ENCODE measurements around the gene WRAP73.

The WRAP73 gene

GRCh38 chr1:3669421-3669821 lies 19.5 kb upstream of the WRAP73 start:
- DNase-seq, result no peak
- Histone ChIP-seq H3K4ac (ENCODE audit: low read depth in 1 of 2, low read length in 2 of 2) (no peak overlapping the region), H4K8ac (ENCODE audit: low read length) (no peak overlapping the region), H3K4me1 (ENCODE audit: control insufficient read depth, insufficient read depth, low read depth, low read length) (peaks cover 35% of the 10 kb centered on the region), H3K9ac (ENCODE audit: low read length) (no peak overlapping the region), H2BK5ac (ENCODE audit: low read depth, low read length, poor library complexity, severe bottlenecking) (no peak overlapping the region), H3K14ac (ENCODE audit: low read length in 2 of 2) (no peak overlapping the region), H3K27ac (ENCODE audit: low read length, poor library complexity, severe bottlenecking) (no peak overlapping the region), H3K27me3 (ENCODE audit: control insufficient read depth in 1 of 2, insufficient read depth in 1 of 2, low read length in 2 of 2) (peaks cover 32 to 66% of the 10 kb centered on the region in 2 experiments), H2BK12ac (ENCODE audit: low read length in 2 of 2) (no peak overlapping the region), H2BK120ac (ENCODE audit: low read depth, low read length) (no peak overlapping the region), H3K79me1 (replicated peaks; ENCODE audit: low read length, poor library complexity, severe bottlenecking) (no peaks in the 10 kb centered on the region), H3K18ac (ENCODE audit: low read depth in 1 of 2, low read length in 2 of 2) (no peak overlapping the region), H3K4me2 (ENCODE audit: low read length, poor library complexity, severe bottlenecking) (no peak overlapping the region), H4K91ac (ENCODE audit: low read length) (no peak overlapping the region), H3K23ac (ENCODE audit: low read length in 2 of 2) (no peak overlapping the region), H2AFZ (ENCODE audit: low read depth, low read length) (no peak overlapping the region), H3K9me3 (ENCODE audit: control insufficient read depth, low read length) (no peaks in the 10 kb centered on the region), H3K36me3 (ENCODE audit: control insufficient read depth in 1 of 2, insufficient read depth in 2 of 2, low read depth in 1 of 2, low read length in 2 of 2) (no peaks in the 10 kb centered on the region), H2BK15ac (ENCODE audit: low read depth, poor library complexity, severe bottlenecking) (no peak overlapping the region), H3K4me3 (ENCODE audit: insufficient read depth in 1 of 2, low read depth in 1 of 2, low read length in 2 of 2) (no peak overlapping the region), H2AK5ac (ENCODE audit: low read length, severe bottlenecking) (no peak overlapping the region)
- WGBS, result 89% methylated on average over 14 of the region's 14 CpGs

DNA sequence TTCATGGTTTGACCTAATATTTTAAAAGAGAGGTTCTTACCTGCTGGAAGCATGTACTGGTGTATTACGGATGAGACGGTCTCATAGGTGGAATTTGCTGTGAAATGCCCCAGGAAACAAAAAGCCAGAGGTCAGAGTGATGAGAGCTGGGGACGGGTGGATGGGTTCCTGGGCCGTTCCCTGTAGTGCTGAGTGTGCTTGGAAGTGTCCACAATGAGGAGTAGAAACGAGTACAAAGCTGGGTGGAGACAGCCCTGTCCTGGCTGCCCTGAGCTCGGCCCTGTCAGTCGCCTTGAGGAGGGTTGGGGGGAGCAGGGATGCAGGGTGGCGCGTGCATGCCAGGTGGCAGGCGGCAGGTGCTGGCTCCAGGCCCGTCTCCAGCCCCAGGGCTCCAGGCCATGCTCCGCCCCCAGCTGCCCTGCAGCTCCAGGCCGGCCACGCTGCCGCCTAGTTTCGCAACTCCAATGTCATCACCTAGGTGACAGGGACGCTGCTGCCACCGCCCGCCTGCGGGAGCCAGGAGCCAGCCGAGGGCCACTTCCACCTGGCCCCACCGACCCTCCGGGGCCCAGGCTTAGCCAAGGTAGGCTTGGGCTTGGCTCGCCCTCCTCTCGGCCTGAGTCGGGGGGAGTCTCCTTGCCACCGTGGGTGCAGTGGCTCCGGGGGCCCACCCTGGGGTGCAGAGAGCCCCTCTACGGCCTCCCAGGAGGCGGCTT lies 18.8 kb upstream of the WRAP73 start:
- Histone ChIP-seq H2BK12ac (ENCODE audit: low read length in 2 of 2) (no peak overlapping the region), H3K27ac (ENCODE audit: low read length, poor library complexity, severe bottlenecking) (no peak overlapping the region)

DNA sequence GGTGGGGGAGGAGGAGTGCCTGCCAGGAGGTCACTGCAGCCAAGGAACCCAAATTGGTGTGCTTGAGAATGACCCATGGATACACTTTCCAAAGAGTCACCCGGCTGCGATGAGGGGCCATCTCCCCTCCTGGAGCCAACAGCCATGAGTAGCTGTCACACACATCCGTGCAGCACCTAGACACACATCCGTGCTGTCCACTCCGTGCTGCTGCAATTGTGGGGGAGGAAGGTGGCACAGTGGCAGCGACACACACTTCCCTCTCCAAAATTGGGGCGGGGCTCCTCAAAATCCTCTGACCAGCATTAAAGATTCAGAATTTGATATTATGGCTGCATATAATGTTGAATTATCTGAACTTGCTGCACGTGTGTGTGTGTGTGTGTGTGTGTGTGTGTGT lies 18.2 kb upstream of the WRAP73 start:
- no peaks in the 10 kb centered on the region for H3K9me3 ChIP-seq (ENCODE audit: control insufficient read depth, low read length)
- no peak overlapping the region for H3K23ac ChIP-seq (ENCODE audit: low read length in 2 of 2)
- no peak overlapping the region for H4K91ac ChIP-seq (ENCODE audit: low read length)
- peaks cover 27 to 62% of the 10 kb centered on the region in 2 experiments for H3K27me3 ChIP-seq (ENCODE audit: control insufficient read depth in 1 of 2, insufficient read depth in 1 of 2, low read length in 2 of 2)
- no peak overlapping the region for H2BK120ac ChIP-seq (ENCODE audit: low read depth, low read length)
- no peak overlapping the region for H3K9ac ChIP-seq (ENCODE audit: low read length)
- no peaks in the 10 kb centered on the region for H3K36me3 ChIP-seq (ENCODE audit: control insufficient read depth in 1 of 2, insufficient read depth in 2 of 2, low read depth in 1 of 2, low read length in 2 of 2)
- no peak overlapping the region for H2AK5ac ChIP-seq (ENCODE audit: low read length, severe bottlenecking)
- H3K4ac ChIP-seq (ENCODE audit: low read depth in 1 of 2, low read length in 2 of 2), result no peak overlapping the region
- no peaks in the 10 kb centered on the region for H3K79me1 ChIP-seq (replicated peaks; ENCODE audit: low read length, poor library complexity, severe bottlenecking)
- H3K27ac ChIP-seq (ENCODE audit: low read length, poor library complexity, severe bottlenecking), result no peak overlapping the region
- no peak overlapping the region for H2AFZ ChIP-seq (ENCODE audit: low read depth, low read length)
- peaks cover 25% of the 10 kb centered on the region for H3K4me1 ChIP-seq (ENCODE audit: control insufficient read depth, insufficient read depth, low read depth, low read length)
- H3K4me3 ChIP-seq (ENCODE audit: insufficient read depth in 1 of 2, low read depth in 1 of 2, low read length in 2 of 2), result no peak overlapping the region
- no peak overlapping the region for H3K14ac ChIP-seq (ENCODE audit: low read length in 2 of 2)
- no peak overlapping the region for H4K8ac ChIP-seq (ENCODE audit: low read length)
- H2BK15ac ChIP-seq (ENCODE audit: low read depth, poor library complexity, severe bottlenecking), result no peak overlapping the region
- no peak overlapping the region for H3K18ac ChIP-seq (ENCODE audit: low read depth in 1 of 2, low read length in 2 of 2)
- DNase-seq, result no peak
- WGBS, result 86% methylated on average over 8 of the region's 8 CpGs
- no peak overlapping the region for H2BK5ac ChIP-seq (ENCODE audit: low read depth, low read length, poor library complexity, severe bottlenecking)
- H2BK12ac ChIP-seq (ENCODE audit: low read length in 2 of 2), result no peak overlapping the region
- no peak overlapping the region for H3K4me2 ChIP-seq (ENCODE audit: low read length, poor library complexity, severe bottlenecking)

More for the DNA sequence above, 18.8 kb upstream of the WRAP73 start:
- 40% methylated on average over 30 of the region's 30 CpGs for WGBS
- Histone ChIP-seq H2BK120ac (ENCODE audit: low read depth, low read length) (no peak overlapping the region), H4K91ac (ENCODE audit: low read length) (no peak overlapping the region), H2BK15ac (ENCODE audit: low read depth, poor library complexity, severe bottlenecking) (no peak overlapping the region), H3K4me3 (ENCODE audit: insufficient read depth in 1 of 2, low read depth in 1 of 2, low read length in 2 of 2) (no peak overlapping the region), H3K9me3 (ENCODE audit: control insufficient read depth, low read length) (no peaks in the 10 kb centered on the region), H3K4me1 (ENCODE audit: control insufficient read depth, insufficient read depth, low read depth, low read length) (peaks cover 29% of the 10 kb centered on the region), H3K23ac (ENCODE audit: low read length in 2 of 2) (no peak overlapping the region), H4K8ac (ENCODE audit: low read length) (no peak overlapping the region), H2AK5ac (ENCODE audit: low read length, severe bottlenecking) (no peak overlapping the region), H3K27me3 (ENCODE audit: control insufficient read depth in 1 of 2, insufficient read depth in 1 of 2, low read length in 2 of 2) (peaks cover 32 to 65% of the 10 kb centered on the region in 2 experiments), H3K4me2 (ENCODE audit: low read length, poor library complexity, severe bottlenecking) (no peak overlapping the region), H3K79me1 (replicated peaks; ENCODE audit: low read length, poor library complexity, severe bottlenecking) (no peaks in the 10 kb centered on the region), H3K18ac (ENCODE audit: low read depth in 1 of 2, low read length in 2 of 2) (no peak overlapping the region), H3K36me3 (ENCODE audit: control insufficient read depth in 1 of 2, insufficient read depth in 2 of 2, low read depth in 1 of 2, low read length in 2 of 2) (no peaks in the 10 kb centered on the region), H2AFZ (ENCODE audit: low read depth, low read length) (no peak overlapping the region), H3K4ac (ENCODE audit: low read depth in 1 of 2, low read length in 2 of 2) (no peak overlapping the region), H2BK5ac (ENCODE audit: low read depth, low read length, poor library complexity, severe bottlenecking) (no peak overlapping the region), H3K9ac (ENCODE audit: low read length) (no peak overlapping the region), H3K14ac (ENCODE audit: low read length in 2 of 2) (no peak overlapping the region)
- no peak for DNase-seq

GRCh38 chr1:3664700-3665375 lies 14.9 kb upstream of the WRAP73 start:
- no peak overlapping the region for H4K91ac ChIP-seq (ENCODE audit: low read length)
- H3K14ac ChIP-seq (ENCODE audit: low read length in 2 of 2), result no peak overlapping the region
- H3K79me1 ChIP-seq (replicated peaks; ENCODE audit: low read length, poor library complexity, severe bottlenecking), result no peaks in the 10 kb centered on the region
- no peak overlapping the region for H3K23ac ChIP-seq (ENCODE audit: low read length in 2 of 2)
- no peak overlapping the region for H2AK5ac ChIP-seq (ENCODE audit: low read length, severe bottlenecking)
- no peak overlapping the region for H2BK15ac ChIP-seq (ENCODE audit: low read depth, poor library complexity, severe bottlenecking)
- no peak overlapping the region for H2BK12ac ChIP-seq (ENCODE audit: low read length in 2 of 2)
- no peak overlapping the region for H3K4me3 ChIP-seq (ENCODE audit: insufficient read depth in 1 of 2, low read depth in 1 of 2, low read length in 2 of 2)
- H3K36me3 ChIP-seq (ENCODE audit: control insufficient read depth in 1 of 2, insufficient read depth in 2 of 2, low read depth in 1 of 2, low read length in 2 of 2), result no peaks in the 10 kb centered on the region
- H3K9ac ChIP-seq (ENCODE audit: low read length), result no peak overlapping the region
- no peak overlapping the region for H3K27ac ChIP-seq (ENCODE audit: low read length, poor library complexity, severe bottlenecking)
- WGBS, result 83% methylated on average over 14 of the region's 14 CpGs
- H3K4me2 ChIP-seq (ENCODE audit: low read length, poor library complexity, severe bottlenecking), result no peak overlapping the region
- no peak overlapping the region for H2BK120ac ChIP-seq (ENCODE audit: low read depth, low read length)
- no peak overlapping the region for H4K8ac ChIP-seq (ENCODE audit: low read length)
- DNase-seq, result no peak
- no peak overlapping the region for H3K18ac ChIP-seq (ENCODE audit: low read depth in 1 of 2, low read length in 2 of 2)
- H3K27me3 ChIP-seq (ENCODE audit: control insufficient read depth in 1 of 2, insufficient read depth in 1 of 2, low read length in 2 of 2), result peaks cover 17 to 66% of the 10 kb centered on the region in 2 experiments
- no peak overlapping the region for H2BK5ac ChIP-seq (ENCODE audit: low read depth, low read length, poor library complexity, severe bottlenecking)
- H2AFZ ChIP-seq (ENCODE audit: low read depth, low read length), result no peak overlapping the region
- H3K9me3 ChIP-seq (ENCODE audit: control insufficient read depth, low read length), result no peaks in the 10 kb centered on the region
- H3K4me1 ChIP-seq (ENCODE audit: control insufficient read depth, insufficient read depth, low read depth, low read length), result peaks cover 8% of the 10 kb centered on the region
- H3K4ac ChIP-seq (ENCODE audit: low read depth in 1 of 2, low read length in 2 of 2), result no peak overlapping the region

Data from mesenchymal stem cell (in vitro differentiated cells and primary cell).